Astrocyte (in vitro differentiated cells and primary cell): Measurements from ENCODE around the gene SH2D7. TPM values are rescaled to one million over a fixed set of nuclear protein-coding genes. Genes with fewer than 3 reads are reported as not detected.
A peak's percentile ranks its signal among the peaks of the same experiment; 100 is the strongest.

Source experiments
- DNase-seq: peaks from one replicate; pipeline ENCODE4 v3.0.0-alpha.2; 2010; ENCODE audit warnings: low read depth
- FAIRE-seq: peaks from 2 replicates; lab custom pipeline; 2011; peaks lifted over from hg19 to GRCh38; lab: Jason Lieb, UNC
- H2AFZ ChIP-seq: 2 replicates; pipeline ENCODE4 v1.6.0; 2012; ENCODE audit warnings: low read depth, low read length, inconsistent platforms
- H3K27ac ChIP-seq: 2 replicates; pipeline ENCODE4 v1.5.1; 2011; ENCODE audit warnings: low read depth, low read length, inconsistent platforms
- H3K27me3 ChIP-seq: 2 replicates; pipeline ENCODE4 v1.6.0; 2011; ENCODE audit warnings: low read length, inconsistent platforms; ENCODE audit not compliant: insufficient read depth
- H3K36me3 ChIP-seq: 2 replicates; pipeline ENCODE4 v1.5.1; 2011; ENCODE audit warnings: low read length, inconsistent platforms; ENCODE audit not compliant: insufficient read depth
- H3K4me1 ChIP-seq: 2 replicates; pipeline ENCODE4 v1.5.1; 2011; ENCODE audit warnings: low read length, inconsistent platforms; ENCODE audit not compliant: insufficient read depth
- H3K4me2 ChIP-seq: 2 replicates; pipeline ENCODE4 v1.6.0; 2012; ENCODE audit warnings: low read length, inconsistent platforms
- H3K4me3 ChIP-seq: 2 replicates; pipeline ENCODE4 v1.5.1; 2011; ENCODE audit warnings: low read depth, mild to moderate bottlenecking, low read length, inconsistent platforms; ENCODE audit not compliant: insufficient read depth
- H3K79me2 ChIP-seq: 2 replicates; pipeline ENCODE4 v1.6.0; 2012; ENCODE audit warnings: mild to moderate bottlenecking, low read length, inconsistent platforms; ENCODE audit not compliant: insufficient read depth
- H3K9ac ChIP-seq: 2 replicates; pipeline ENCODE4 v1.6.0; 2012; ENCODE audit warnings: mild to moderate bottlenecking, low read length, inconsistent platforms
- H3K9me3 ChIP-seq: 2 replicates; pipeline ENCODE4 v1.5.1; 2012; ENCODE audit warnings: low read depth, mild to moderate bottlenecking, low read length, inconsistent platforms; ENCODE audit not compliant: insufficient read depth
- H4K20me1 ChIP-seq: 2 replicates; pipeline ENCODE4 v1.6.0; 2012; ENCODE audit warnings: low read length, inconsistent platforms; ENCODE audit not compliant: insufficient read depth
- H3K27ac Mint-ChIP-seq: one replicate; pipeline ENCODE4 v1.8.0; 2021; ENCODE audit warnings: mild to moderate bottlenecking, mixed read lengths; ENCODE audit not compliant: unreplicated experiment
- H3K27me3 Mint-ChIP-seq: one replicate; pipeline ENCODE4 v1.8.0; 2021; ENCODE audit warnings: low read depth, mixed read lengths; ENCODE audit not compliant: unreplicated experiment
- H3K36me3 Mint-ChIP-seq: one replicate; pipeline ENCODE4 v1.8.0; 2021; ENCODE audit warnings: low read depth, mixed read lengths; ENCODE audit not compliant: unreplicated experiment
- H3K4me1 Mint-ChIP-seq: one replicate; pipeline ENCODE4 v1.8.0; 2021; ENCODE audit warnings: low read depth, mixed read lengths; ENCODE audit not compliant: unreplicated experiment
- H3K4me3 Mint-ChIP-seq: one replicate; pipeline ENCODE4 v1.8.0; 2021; ENCODE audit warnings: mild to moderate bottlenecking, moderate library complexity, mixed read lengths; ENCODE audit not compliant: unreplicated experiment
- H3K9me3 Mint-ChIP-seq: one replicate; pipeline ENCODE4 v1.8.0; 2021; ENCODE audit warnings: mild to moderate bottlenecking, mixed read lengths; ENCODE audit not compliant: unreplicated experiment
- CTCF ChIP-seq: IDR thresholded peaks from 2 replicates; pipeline ENCODE4 v1.5.1; 2011; ENCODE audit warnings: low read depth, mild to moderate bottlenecking, inconsistent platforms, low read length, moderate library complexity; ENCODE audit not compliant: insufficient read depth
- EZH2 ChIP-seq: IDR thresholded peaks from 2 replicates; pipeline ENCODE4 v1.6.1; 2012; ENCODE audit warnings: mild to moderate bottlenecking, low read length, inconsistent platforms; ENCODE audit not compliant: insufficient read depth
- total RNA-seq: library from RNA; stranded (reverse); gene quantifications from 2 replicates; pipeline ENCODE4 v1.2.1, GENCODE V29; 2021

The SH2D7 gene
- total RNA-seq, 1 donor from 2014 or later: not detected

- no peak for FAIRE-seq
- peaks cover 28% of the 10 kb centered on the region for H3K4me1 Mint-ChIP-seq
- H3K27ac ChIP-seq: peak overlapping the region; percentile 94
Observed at GRCh38 chr15:78076231-78077052, 15.9 kb upstream of the SH2D7 start.

GRCh38 chr15:78077053-78077870 lies 15.1 kb upstream of the SH2D7 start, which contains the start of gene TBC1D2B:
TBC1D2B (minus strand) TSS chr15:78077711; CDS start chr15:78077652, 59 bp downstream.
- peaks cover 21% of the 10 kb centered on the region for H3K4me1 Mint-ChIP-seq
- no peaks in the 10 kb centered on the region for H3K9me3 ChIP-seq
- H3K4me1 ChIP-seq: peaks cover 28% of the 10 kb centered on the region
- H3K36me3 Mint-ChIP-seq: no peaks in the 10 kb centered on the region
- no peaks in the 10 kb centered on the region for H3K27me3 Mint-ChIP-seq
- no peak for DNase-seq
- FAIRE-seq: no peak
- peak within 1 kb of the TSS; percentile 94 for H3K4me3 Mint-ChIP-seq
- H4K20me1 ChIP-seq: peaks cover 13% of the 10 kb centered on the region
- peaks cover 42% of the 10 kb centered on the region for H3K79me2 ChIP-seq
- peak within 1 kb of the TSS; percentile 87 for H2AFZ ChIP-seq
- peak within 1 kb of the TSS; percentile 88 for H3K9ac ChIP-seq
- H3K9me3 Mint-ChIP-seq: no peaks in the 10 kb centered on the region
- H3K27ac Mint-ChIP-seq: peak within 1 kb of the TSS; percentile 94
- no peak for TF ChIP-seq EZH2
- TF ChIP-seq CTCF: no peak
- H3K27me3 ChIP-seq: no peaks in the 10 kb centered on the region
- H3K4me3 ChIP-seq: peak within 1 kb of the TSS; percentile 84
- peak within 1 kb of the TSS; percentile 94 for H3K4me2 ChIP-seq
- no peaks in the 10 kb centered on the region for H3K36me3 ChIP-seq
- peak within 1 kb of the TSS; percentile 94 for H3K27ac ChIP-seq

More at GRCh38 chr15:78076231-78077052, 15.9 kb upstream of the SH2D7 start:
- H3K36me3 Mint-ChIP-seq: no peaks in the 10 kb centered on the region
- H3K36me3 ChIP-seq: no peaks in the 10 kb centered on the region
- H3K79me2 ChIP-seq: peaks cover 50% of the 10 kb centered on the region
- no peak for TF ChIP-seq EZH2
- TF ChIP-seq CTCF: peak; percentile 17
- peak overlapping the region; percentile 94 for H3K27ac Mint-ChIP-seq
- H3K4me1 ChIP-seq: peaks cover 35% of the 10 kb centered on the region
- no peak for DNase-seq
- no peaks in the 10 kb centered on the region for H3K27me3 ChIP-seq
- H3K4me3 ChIP-seq: peak overlapping the region; percentile 84
- H3K9ac ChIP-seq: peak overlapping the region; percentile 88
- H4K20me1 ChIP-seq: peaks cover 21% of the 10 kb centered on the region
- peak overlapping the region; percentile 94 for H3K4me3 Mint-ChIP-seq
- peak overlapping the region; percentile 87 for H2AFZ ChIP-seq
- no peaks in the 10 kb centered on the region for H3K9me3 ChIP-seq
- no peaks in the 10 kb centered on the region for H3K9me3 Mint-ChIP-seq
- no peaks in the 10 kb centered on the region for H3K27me3 Mint-ChIP-seq
- H3K4me2 ChIP-seq: peak overlapping the region; percentile 94
